NB4 (cell line): ENCODE results near the gene TLL2.

Source experiments
- CTCF ChIP-seq: IDR thresholded peaks from one replicate; pipeline ENCODE4 v1.5.1; 2012; ENCODE audit warnings: low read depth, low read length
- MAX ChIP-seq: IDR thresholded peaks from 2 replicates; pipeline ENCODE4 v1.6.1; 2011; ENCODE audit warnings: low read depth, low read length
- POLR2A ChIP-seq: IDR thresholded peaks from 2 replicates; pipeline ENCODE4 v1.6.1; 2011; ENCODE audit warnings: mild to moderate bottlenecking; ENCODE audit not compliant: insufficient read length; ENCODE audit errors: extremely low read depth

- TF ChIP-seq POLR2A (no peak), CTCF (no peak), MAX (no peak)
These were observed 154.7 kb downstream of the TLL2 start, which contains the start of gene OPALIN for GRCh38 chr10:96358851-96359540.
